ENCODE results near the gene BRIX1.

DNA sequence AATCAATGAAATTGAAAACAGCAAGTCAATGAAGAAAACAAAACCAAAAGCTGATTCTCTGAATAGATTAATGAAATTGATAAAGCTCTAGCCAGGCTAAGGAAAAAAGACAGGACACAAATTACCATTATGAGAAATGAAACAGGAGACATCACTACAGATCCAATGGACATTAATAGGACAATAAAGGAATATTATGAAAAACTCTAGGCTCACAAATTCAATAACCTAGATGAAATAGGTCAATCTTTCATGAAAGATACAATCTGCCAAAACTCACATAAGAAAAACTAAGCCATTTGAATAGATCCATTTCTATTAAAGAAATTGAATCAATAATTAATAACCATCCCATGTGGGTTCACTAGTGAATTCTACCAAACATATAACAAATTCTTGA lies 39.2 kb upstream of the BRIX1 start:
- TF ChIP-seq, protein P1, sequence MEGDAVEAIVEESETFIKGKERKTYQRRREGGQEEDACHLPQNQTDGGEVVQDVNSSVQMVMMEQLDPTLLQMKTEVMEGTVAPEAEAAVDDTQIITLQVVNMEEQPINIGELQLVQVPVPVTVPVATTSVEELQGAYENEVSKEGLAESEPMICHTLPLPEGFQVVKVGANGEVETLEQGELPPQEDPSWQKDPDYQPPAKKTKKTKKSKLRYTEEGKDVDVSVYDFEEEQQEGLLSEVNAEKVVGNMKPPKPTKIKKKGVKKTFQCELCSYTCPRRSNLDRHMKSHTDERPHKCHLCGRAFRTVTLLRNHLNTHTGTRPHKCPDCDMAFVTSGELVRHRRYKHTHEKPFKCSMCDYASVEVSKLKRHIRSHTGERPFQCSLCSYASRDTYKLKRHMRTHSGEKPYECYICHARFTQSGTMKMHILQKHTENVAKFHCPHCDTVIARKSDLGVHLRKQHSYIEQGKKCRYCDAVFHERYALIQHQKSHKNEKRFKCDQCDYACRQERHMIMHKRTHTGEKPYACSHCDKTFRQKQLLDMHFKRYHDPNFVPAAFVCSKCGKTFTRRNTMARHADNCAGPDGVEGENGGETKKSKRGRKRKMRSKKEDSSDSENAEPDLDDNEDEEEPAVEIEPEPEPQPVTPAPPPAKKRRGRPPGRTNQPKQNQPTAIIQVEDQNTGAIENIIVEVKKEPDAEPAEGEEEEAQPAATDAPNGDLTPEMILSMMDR (conservative IDR thresholded peaks at IDR 0.05 in 1 of 2, IDR thresholded peaks at IDR 0.05 in 1 of 2; ENCODE audit: extremely low read depth in 1 of 2, insufficient read depth in 1 of 2, low read depth in 1 of 2, low read length in 2 of 2): no peak
- TF ChIP-seq EZH2 (IDR thresholded peaks at IDR 0.05; ENCODE audit: borderline replicate concordance, low read length): no peak
